Gastrocnemius medialis (tissue), 4 donors: ENCODE data around the gene RPS6KA2.

Source experiments
- POLR2A ChIP-seq, 2 donors: fragments of 450-650 bp; IDR thresholded peaks; one replicate each; pipeline ENCODE4 v1.6.1; 2017; ENCODE audit warnings: antibody characterized with exemption in 2 of 2, mild to moderate bottlenecking in 2 of 2, moderate library complexity in 2 of 2
- TF ChIP-seq, protein P1 (sequence below), 5 experiments: fragments of 450-650 bp in 3 of 5; fragments of 200-600 bp in 2 of 5; sonication (generic) in 2 of 5; IDR thresholded peaks in 4 of 5; conservative IDR thresholded peaks in 1 of 5; 1 replicate in 4 of 5; 2 replicates in 1 of 5; pipeline ENCODE4 v1.5.1; 2016 to 2019; ENCODE audit warnings: antibody characterized with exemption in 5 of 5, mild to moderate bottlenecking in 3 of 5, moderate library complexity in 3 of 5

- no peak for TF ChIP-seq POLR2A (IDR thresholded peaks at IDR 0.05)
- TF ChIP-seq, protein P1, sequence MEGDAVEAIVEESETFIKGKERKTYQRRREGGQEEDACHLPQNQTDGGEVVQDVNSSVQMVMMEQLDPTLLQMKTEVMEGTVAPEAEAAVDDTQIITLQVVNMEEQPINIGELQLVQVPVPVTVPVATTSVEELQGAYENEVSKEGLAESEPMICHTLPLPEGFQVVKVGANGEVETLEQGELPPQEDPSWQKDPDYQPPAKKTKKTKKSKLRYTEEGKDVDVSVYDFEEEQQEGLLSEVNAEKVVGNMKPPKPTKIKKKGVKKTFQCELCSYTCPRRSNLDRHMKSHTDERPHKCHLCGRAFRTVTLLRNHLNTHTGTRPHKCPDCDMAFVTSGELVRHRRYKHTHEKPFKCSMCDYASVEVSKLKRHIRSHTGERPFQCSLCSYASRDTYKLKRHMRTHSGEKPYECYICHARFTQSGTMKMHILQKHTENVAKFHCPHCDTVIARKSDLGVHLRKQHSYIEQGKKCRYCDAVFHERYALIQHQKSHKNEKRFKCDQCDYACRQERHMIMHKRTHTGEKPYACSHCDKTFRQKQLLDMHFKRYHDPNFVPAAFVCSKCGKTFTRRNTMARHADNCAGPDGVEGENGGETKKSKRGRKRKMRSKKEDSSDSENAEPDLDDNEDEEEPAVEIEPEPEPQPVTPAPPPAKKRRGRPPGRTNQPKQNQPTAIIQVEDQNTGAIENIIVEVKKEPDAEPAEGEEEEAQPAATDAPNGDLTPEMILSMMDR (IDR thresholded peaks at IDR 0.05 in 4 of 5, conservative IDR thresholded peaks at IDR 0.05 in 1 of 5): no peak
Measured at GRCh38 chr6:166542580-166542912, 84.5 kb downstream of the RPS6KA2 start.
